Activated T-cell treated with anti-CD3 and anti-CD28 coated beads for 24 hours (primary cell): ENCODE data around the gene RPTOR.

Experiments
- DNase-seq: peaks from one replicate; pipeline ENCODE4 v3.0.0-alpha.2; 2020; ENCODE audit warnings: low read depth

RPTOR gene

DNA sequence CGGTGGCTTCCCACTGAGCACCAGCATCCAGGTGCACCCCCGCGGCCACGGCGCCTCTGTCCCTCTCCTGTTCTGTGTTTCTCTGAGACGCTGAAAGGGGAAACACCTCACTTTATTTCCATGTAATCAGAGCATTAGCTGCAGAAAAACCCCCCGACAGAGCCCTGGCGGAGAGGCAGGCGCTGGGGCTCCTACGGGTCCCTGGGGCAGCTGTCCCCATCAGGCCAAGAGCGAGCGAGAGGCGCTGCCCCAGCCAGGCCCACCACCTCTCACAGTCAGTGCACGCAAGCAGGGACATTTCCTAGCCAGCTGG is 419.9 kb downstream of the RPTOR start:
- no peak for DNase-seq

GRCh38 chr17:80964859-80965580 is 420.4 kb downstream of the RPTOR start:
- no peak for DNase-seq

- DNase-seq: no peak
Measured at GRCh38 chr17:80965606-80966005, 421.0 kb downstream of the RPTOR start.

GRCh38 chr17:80967404-80967872 is 422.8 kb downstream of the RPTOR start:
- no peak for DNase-seq

DNA sequence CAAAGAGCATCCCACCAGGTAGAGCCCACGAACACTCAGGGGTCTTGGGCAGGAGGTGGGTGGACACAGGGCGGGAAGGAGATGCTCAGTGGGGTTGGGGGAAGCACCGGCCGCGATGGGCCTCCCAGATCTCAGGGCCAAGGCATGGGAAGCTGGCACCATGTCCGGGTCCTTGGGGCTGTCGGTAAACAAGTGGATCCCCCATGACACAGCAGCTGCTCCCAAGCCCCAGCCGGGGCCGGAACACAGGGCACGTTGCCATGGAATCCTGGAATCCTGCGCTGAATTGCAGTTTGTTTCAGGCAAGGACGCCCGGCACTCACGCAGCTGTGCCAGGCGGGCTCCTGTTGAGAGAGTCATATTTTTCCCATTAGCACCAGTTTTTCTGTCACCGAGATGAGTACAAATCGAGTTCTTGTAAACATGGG is 424.0 kb downstream of the RPTOR start:
- DNase-seq: no peak

DNA sequence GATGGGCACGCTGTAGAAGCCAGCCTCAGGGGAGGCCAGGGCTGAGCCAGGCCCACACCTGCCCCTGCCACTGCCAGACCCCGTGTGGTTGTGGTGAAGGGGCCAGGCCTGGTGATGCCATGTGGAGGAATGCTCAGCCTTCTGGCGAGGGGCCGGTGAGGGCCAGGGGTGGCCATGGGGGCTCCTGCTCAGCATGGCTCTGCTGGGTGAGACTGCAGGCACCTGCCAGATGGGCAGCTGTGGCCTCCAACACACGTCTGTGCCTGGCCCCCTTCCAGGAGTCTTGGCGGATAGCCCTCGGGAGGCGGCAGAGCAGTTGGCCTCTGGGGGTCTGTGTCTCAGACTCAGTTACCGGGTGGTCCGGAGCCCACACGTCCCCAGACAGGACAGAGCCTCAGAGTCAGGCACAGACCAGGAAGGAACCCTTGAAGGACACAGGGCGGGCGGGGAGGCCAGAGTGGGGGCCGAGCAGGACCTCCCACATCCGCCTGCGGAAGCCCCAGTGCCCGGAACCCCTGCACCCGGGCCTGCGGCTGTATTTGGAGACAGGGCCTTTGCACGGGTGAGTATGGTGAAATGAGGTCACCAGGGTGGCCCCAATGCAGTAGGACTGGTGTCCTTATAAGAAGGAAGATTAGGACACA is 424.5 kb downstream of the RPTOR start:
- no peak for DNase-seq

GRCh38 chr17:80969674-80970043 is 425.0 kb downstream of the RPTOR start:
- DNase-seq: no peak

DNA sequence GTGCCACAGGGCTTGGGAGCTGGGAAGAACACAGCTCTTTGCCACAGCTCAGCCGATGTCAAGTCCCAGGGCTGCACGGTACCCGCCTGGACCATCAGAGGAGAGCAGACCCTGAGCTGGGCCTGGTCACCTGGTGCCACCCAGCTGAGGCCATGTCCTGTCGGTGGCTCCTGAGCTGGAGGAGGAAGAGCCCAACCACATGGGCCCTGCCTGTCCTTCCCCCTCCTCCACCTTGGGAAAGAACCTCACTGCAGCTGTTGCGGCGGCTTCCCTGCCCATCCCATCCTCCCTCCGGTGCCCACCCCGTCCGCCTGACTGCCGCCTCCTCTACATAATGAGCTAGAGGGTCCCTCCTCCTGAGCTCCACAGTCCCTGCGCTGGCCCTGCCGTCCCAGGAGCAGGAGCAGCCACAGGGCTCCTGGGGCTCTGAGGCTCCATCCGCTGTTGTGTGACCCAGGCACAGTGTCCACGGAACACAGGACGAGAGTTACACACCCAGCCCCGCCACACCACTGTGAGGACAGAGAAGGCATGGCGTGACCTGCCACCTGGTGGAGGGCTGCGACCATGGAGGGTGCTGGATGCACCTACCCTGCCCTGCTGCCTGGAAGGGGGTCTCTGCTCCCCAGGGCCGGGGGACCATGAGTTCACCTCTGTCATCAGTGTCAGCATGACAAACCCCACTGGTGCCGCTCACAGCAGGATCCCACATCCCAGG is 425.6 kb downstream of the RPTOR start:
- DNase-seq: no peak

DNA sequence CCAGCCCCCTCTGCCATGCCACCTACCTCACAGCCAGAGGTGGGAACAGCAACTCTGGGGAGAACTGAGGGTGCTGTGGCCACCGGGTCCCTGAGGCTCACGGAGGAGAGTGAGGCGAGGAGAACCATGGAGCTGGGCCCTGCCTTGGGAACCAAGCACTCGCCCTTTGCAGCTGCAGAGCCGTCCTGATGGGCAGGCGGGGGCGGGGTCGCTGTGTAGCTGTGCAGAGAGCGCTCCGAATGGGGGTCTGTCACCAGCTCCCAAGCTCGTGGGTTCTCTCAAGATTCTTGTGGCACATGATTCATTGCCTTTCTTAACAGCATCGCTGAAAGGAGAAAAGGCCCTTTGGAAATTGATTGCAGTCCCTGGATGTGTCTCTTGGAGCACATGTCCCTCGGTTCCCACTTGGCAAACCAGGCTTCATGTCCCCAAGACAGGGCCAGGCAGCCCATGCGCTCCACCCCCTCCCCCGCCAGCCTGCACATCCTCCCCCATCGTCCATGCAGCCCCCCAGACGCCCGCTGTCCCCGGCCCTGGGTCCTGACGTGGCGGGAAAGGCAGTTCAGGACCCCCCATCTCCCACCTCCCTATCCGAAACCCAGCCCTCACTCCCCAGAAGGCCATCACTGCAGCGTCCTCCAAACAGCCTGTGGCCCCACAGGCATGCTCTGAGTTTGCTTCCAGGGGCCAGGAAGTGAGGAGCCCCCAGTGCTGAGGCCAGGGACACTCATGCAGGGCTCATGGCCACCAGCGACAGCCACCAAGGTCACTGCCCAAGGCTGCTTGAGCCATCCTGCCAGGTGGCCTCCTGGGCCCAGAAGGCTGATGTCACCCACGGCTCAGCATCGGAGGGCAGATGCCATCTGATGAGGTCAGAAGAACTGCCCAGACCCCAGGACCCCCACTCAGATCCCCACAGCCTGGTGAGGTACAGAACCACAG is 426.4 kb downstream of the RPTOR start:
- no peak for DNase-seq

GRCh38 chr17:80971704-80972304 is 427.2 kb downstream of the RPTOR start:
- DNase-seq: no peak

DNA sequence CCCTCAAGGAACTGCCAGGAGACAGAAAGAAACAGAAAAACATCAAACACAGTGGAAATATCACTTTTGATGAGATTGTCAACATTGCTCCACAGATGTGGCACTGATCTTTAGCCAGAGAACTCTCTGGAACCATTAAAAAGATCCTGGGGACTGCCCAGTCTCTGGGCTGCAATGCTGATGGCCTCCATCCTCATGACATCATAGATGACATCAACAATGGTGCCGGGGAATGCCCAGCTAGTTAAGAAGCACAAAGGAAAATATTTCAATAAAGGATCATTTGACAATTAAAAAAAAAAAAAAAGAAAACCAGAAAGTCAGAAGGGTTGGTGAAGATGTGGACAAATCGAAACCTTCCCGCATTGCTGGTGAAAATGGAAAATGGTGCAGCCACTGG is 432.1 kb downstream of the RPTOR start:
- DNase-seq: no peak

GRCh38 chr17:80977172-80977571 is 432.5 kb downstream of the RPTOR start:
- DNase-seq: no peak

- no peak for DNase-seq
Measured at GRCh38 chr17:80978499-80979497, 434.2 kb downstream of the RPTOR start.

- no peak for DNase-seq
Measured at GRCh38 chr17:80979547-80980378, 435.1 kb downstream of the RPTOR start.

DNA sequence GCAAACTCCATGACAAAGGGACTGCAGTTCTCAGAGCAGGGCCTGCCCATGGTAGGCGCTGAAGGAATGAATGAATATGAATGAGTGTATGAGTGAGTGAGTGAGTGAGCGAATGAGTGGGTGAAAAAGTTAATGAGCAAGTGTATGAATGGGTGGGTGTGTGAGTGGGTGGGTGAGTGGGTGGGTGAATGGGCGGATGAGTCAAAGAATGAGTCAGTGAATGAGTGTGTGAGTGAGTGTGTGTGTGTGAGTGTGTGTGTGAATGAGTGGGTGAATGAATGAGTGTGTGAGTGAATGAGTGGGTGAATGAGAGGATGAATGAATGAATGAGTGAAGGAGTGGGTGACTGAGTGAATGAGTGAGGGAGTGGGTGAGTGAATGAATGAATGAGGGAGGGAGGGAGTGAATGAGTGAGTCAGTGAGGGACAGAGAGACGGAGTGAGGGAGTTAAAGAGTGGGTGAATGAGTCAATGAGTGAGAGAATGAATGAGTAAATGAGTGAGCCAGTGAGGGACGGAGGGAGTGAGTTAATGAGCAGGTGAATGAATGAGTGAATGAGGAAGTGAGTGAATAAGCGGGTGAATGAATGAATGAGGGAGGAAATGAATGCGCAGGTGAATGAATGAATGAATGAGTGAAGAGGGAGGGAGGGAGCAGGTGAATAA is 435.9 kb downstream of the RPTOR start:
- DNase-seq: no peak

GRCh38 chr17:80981062-80981902 is 436.6 kb downstream of the RPTOR start:
- DNase-seq: no peak

DNA sequence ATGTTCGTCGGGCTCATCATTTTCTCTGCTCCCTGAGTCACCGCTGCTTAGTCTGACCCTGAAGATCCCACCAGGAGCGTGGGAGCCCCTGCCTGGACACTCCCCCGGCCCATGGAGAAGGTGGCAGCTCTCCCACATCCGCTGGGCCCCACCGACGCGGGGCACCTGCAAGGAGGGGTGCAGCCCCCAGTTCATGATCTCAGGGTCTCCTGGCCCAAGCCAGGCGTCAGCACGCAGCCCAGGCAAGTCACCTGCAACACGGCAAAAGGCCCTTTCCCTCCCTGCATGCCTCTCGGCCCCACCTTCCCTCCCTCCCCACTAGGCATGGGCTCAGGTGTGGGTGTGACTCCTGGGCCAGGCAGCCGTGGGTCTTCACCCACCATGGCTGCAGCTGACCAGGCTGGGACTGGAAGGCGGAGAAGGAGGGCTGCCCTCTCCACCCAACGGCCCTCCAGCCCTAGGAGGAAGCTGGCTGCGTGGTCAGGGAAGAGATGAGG is 437.3 kb downstream of the RPTOR start:
- DNase-seq: no peak

- no peak for DNase-seq
Measured at GRCh38 chr17:80982426-80982974, 437.9 kb downstream of the RPTOR start.
